GM19193 (cell line): ENCODE measurements around the gene LAX1.

Experiments
- POLR2A ChIP-seq: IDR thresholded peaks from 4 replicates; pipeline ENCODE4 v1.6.1; 2011; ENCODE audit not compliant: insufficient read depth, insufficient read length; ENCODE audit errors: extremely low read depth

The LAX1 gene

DNA sequence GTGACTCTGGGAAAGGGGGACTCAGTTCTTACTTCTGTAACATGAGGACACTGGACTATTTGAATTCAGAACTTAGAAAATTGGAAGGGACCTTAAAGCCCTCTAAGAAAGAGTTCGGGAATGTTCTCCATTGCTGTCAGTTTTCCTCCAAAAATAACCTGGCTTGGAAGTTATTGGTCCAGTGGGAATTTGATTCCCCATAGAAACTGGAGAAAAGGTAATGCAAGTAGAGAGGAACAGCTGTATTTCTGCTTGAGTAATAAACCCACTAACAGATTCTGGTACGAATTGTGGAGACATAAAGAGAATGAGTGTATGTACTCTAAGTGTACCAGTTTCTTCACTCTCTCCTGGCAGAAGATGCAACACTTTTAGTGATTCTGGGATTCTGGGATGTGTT, 32.2 kb downstream of the LAX1 start:
- TF ChIP-seq POLR2A = no peak

DNA sequence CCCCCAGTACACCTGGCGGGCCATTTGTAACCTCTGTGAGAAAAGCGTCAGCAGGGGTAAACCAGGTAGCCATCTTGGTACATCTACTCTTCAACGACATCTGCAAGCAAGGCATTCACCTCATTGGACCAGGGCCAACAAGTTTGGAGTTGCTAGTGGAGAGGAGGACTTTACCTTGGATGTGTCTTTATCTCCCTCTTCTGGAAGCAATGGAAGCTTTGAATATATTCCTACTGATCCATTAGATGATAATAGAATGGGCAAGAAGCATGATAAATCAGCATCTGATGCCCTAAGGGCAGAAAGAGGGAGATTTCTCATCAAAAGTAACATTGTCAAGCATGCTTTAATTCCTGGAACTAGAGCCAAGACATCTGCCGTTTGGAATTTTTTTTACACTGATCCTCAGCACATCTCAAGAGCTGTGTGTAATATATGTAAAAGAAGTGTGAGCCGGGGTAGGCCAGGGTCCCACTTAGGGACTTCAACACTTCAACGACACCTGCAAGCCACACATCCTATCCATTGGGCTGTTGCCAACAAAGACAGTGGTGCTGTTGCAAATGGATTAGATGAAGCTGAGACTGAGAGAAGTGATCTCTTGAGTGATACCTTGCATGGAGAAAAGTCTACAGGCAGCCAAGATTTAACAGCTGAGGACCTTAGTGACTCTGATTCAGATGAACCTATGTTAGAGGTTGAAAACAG, 33.1 kb downstream of the LAX1 start:
- TF ChIP-seq POLR2A = no peak

DNA sequence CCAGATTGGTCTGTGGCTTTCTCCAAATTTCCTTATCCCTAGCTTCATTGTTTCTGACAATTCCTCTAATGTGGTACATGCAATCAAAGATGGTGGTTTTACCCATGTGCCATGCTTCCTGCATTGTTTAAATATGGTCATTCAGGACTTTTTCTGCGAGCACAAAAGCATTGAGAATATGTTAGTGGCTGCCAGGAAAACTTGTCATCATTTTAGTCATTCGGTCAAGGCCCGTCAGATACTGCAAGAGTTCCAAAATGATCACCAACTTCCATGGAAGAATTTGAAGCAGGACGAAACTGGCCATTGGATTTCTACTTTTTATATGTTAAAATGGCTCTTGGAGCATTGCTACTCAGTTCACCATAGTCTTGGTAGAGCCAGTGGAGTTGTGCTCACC, 34.2 kb downstream of the LAX1 start:
- no peak for TF ChIP-seq POLR2A

DNA sequence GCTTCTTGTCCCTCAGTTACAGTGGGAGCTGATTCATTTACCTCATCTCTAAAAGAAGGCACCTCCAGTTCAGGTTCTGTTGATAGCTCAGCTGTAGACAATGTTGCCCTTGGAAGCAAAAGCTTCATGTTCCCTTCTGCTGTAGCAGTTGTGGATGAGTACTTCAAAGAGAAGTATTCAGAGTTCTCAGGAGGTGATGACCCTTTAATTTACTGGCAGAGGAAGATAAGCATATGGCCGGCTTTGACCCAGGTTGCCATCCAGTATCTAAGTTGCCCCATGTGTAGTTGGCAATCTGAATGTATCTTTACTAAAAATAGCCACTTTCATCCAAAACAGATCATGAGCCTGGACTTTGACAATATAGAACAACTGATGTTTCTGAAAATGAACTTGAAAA, 35.0 kb downstream of the LAX1 start:
- TF ChIP-seq POLR2A = no peak

DNA sequence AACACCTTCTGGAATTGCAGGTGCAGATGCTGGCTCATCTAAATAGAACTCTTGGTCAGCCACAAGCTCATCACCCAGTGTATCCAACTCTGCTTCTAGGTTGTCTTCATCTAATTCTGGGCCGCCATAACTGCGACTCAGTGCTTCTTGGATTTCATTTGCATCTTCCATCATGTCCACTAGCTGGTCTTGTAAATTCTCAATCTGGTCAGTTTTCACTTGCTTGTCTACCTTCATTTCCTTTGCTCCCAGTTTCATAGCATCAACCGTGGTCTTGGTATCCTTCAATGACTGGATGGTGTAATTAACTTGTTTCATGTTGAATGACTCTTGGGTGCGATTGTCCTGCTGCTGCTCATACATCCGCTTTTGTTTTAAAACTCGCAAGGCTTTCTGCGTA, 40.7 kb downstream of the LAX1 start:
- no peak for TF ChIP-seq POLR2A

DNA sequence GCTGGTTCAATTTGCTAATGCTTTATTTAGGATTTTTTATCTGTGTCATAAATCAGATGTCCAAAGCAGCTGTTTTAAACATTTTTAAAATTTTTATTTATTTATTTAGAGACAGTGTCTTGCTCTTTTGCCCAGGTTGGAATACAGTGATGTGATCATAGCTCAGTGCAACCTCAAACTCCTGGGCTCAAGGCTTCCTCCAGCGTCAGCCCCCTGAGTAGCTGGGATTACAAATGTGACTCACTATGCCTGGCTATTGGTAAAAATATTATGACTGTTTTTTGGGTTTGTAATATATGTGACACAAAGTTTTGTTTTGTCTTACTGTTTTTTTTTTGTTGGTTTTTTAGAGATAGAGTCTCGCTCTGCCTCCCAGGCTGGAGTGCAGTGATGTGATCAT, 42.2 kb downstream of the LAX1 start:
- no peak for TF ChIP-seq POLR2A

DNA sequence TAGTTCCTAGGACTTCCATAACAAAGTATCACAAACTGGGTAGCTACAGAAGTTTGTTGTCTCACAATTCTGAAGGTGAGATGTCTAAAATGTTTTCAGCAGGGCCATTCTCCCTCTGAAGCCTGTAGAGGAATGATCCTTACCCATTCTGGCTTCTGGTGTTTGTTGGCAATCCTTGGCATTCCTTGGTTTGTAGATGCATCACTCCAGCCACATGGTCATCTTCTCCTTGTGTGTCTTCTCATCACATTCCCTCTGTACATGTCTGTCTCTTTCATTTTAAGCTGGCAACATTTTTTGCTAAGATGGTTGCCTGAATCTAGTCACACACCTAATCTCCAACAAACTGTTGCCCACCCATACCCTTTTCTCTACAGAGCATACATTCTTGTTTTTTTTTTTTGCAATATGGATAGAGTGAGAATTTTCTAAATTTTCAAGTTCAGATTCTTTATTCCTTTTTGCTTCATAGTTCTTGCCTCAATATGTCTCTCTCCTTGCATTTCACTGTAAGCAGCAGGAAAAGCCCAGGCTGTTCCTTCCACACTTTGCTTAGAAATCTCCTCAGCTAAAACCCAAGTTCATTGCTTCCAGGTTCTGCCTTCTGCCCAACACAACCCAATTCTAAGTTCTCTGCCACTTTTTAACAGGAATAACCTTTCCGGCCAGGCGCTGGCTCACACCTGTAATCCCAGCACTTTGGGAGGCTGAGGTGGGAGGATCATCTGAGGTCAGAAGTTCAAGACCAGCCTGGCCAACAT, 48.8 kb downstream of the LAX1 start:
- no peak for TF ChIP-seq POLR2A

DNA sequence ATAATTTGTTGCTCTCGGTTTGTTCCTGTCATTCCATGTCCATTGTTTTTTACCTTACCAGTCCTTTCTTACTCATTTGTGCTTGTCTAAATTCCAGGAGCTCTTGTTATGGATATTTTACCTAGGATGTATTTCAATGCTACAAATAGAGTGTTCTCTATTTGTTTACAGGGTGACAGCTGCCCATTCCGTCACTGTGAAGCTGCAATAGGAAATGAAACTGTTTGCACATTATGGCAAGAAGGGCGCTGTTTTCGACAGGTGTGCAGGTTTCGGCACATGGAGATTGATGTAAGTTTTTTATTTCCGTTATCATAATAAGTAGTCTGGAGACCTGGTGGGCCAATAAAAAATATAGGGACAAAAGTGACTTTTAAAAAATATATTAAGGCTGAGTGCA, 53.4 kb downstream of the LAX1 start:
- TF ChIP-seq POLR2A = no peak

DNA sequence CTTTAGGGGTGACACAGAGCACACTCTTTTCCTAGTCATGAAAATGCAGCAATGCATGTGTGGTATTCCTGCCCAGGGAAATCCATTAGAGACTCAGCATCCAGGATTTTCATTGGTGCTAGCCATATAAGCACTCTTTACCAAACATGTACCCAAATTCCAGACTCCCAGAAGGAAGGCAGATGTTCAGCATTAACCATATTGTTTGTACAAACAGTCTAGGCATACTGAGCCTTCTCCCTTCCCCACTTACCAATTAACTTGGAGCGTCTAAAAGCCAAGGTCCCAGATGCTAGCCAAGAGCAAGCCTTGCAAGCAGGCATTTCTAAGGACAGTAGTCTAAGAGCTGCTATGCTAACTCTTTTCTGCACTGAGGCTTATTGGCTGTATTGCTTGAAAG, 58.3 kb downstream of the LAX1 start:
- no peak for TF ChIP-seq POLR2A
